Immature natural killer cell (primary cell): ENCODE data around the gene SORCS2. TPM values are rescaled to one million over a fixed set of nuclear protein-coding genes. Genes with fewer than 3 reads are reported as not detected.

Experiments
- DNase-seq, 3 donors: peaks; one replicate each; pipeline ENCODE4 v3.0.0; 2022; ENCODE audit warnings: mixed read lengths in 1 of 3
- H3K27ac Mint-ChIP-seq, 6 donors: one replicate each; pipeline ENCODE4 v1.8.0; 2020; ENCODE audit warnings: mixed read lengths in 6 of 6, mild to moderate bottlenecking in 5 of 6, inconsistent platforms in 4 of 6, moderate library complexity in 3 of 6
- H3K27me3 Mint-ChIP-seq, 3 donors: one replicate each; pipeline ENCODE4 v1.8.0; 2020 to 2021; ENCODE audit warnings: low read depth in 3 of 3, mild to moderate bottlenecking in 3 of 3, mixed read lengths in 3 of 3, moderate library complexity in 3 of 3, inconsistent platforms in 1 of 3
- H3K36me3 Mint-ChIP-seq, 3 donors: one replicate each; pipeline ENCODE4 v1.8.0; 2020; ENCODE audit warnings: mixed read lengths in 3 of 3, inconsistent platforms in 2 of 3, mild to moderate bottlenecking in 2 of 3
- H3K4me1 Mint-ChIP-seq, 2 donors: one replicate each; pipeline ENCODE4 v1.8.0; 2020; ENCODE audit warnings: inconsistent platforms in 2 of 2, mild to moderate bottlenecking in 2 of 2, mixed read lengths in 2 of 2, moderate library complexity in 1 of 2
- H3K4me3 Mint-ChIP-seq, 5 donors: one replicate each; pipeline ENCODE4 v1.8.0; 2020; ENCODE audit warnings: mild to moderate bottlenecking in 5 of 5, mixed read lengths in 5 of 5, inconsistent platforms in 3 of 5, moderate library complexity in 3 of 5
- H3K9me3 Mint-ChIP-seq, 6 donors: one replicate each; pipeline ENCODE4 v1.8.0; 2020; ENCODE audit warnings: mild to moderate bottlenecking in 6 of 6, mixed read lengths in 6 of 6, inconsistent platforms in 4 of 6, moderate library complexity in 3 of 6
- polyA plus RNA-seq, 3 donors: library from polyadenylated mRNA; unstranded; fragments of 300-500 nt; fragmentation: Illumina TruSeq; gene quantifications; one replicate each; pipeline ENCODE4 v1.2.3, GENCODE V29; 2021

SORCS2 gene
- polyA plus RNA-seq, 3 donors from 2014 or later = 0.04 to 0.16 TPM; not detected in 1

GRCh38 chr4:7367406-7367805 is 175.1 kb downstream of the SORCS2 start:
- Mint-ChIP-seq H3K36me3 (no peaks in the 10 kb centered on the region), H3K4me1 (peaks cover 4 to 5% of the 10 kb centered on the region in 2 donors), H3K4me3 (no peak overlapping the region), H3K27ac (no peak overlapping the region), H3K27me3 (peaks cover 6 to 8% (median 7%) of the 10 kb centered on the region in 3 donors), H3K9me3 (peaks cover 0 to 2% (median 0%) of the 10 kb centered on the region in 6 donors)
- DNase-seq = no peak

GRCh38 chr4:7367864-7368277 is 175.5 kb downstream of the SORCS2 start:
- peaks cover 4 to 5% of the 10 kb centered on the region in 2 donors for H3K4me1 Mint-ChIP-seq

GRCh38 chr4:7368296-7368695 is 176.0 kb downstream of the SORCS2 start:
- Mint-ChIP-seq H3K27ac (no peak overlapping the region), H3K4me3 (no peak overlapping the region), H3K4me1 (peaks cover 4 to 5% of the 10 kb centered on the region in 2 donors), H3K27me3 (peaks cover 6 to 11% (median 7%) of the 10 kb centered on the region in 3 donors), H3K9me3 (peaks cover 0 to 2% (median 0%) of the 10 kb centered on the region in 6 donors), H3K36me3 (no peaks in the 10 kb centered on the region)
- no peak for DNase-seq

More at GRCh38 chr4:7367864-7368277, 175.5 kb downstream of the SORCS2 start:
- Mint-ChIP-seq H3K27me3 (peaks cover 6 to 10% (median 7%) of the 10 kb centered on the region in 3 donors), H3K4me3 (no peak overlapping the region), H3K27ac (no peak overlapping the region), H3K9me3 (peaks cover 0 to 2% (median 0%) of the 10 kb centered on the region in 6 donors), H3K36me3 (no peaks in the 10 kb centered on the region)
- DNase-seq = no peak

- Mint-ChIP-seq H3K4me1 (peaks cover 4 to 5% of the 10 kb centered on the region in 2 donors), H3K27ac (no peak overlapping the region), H3K4me3 (no peak overlapping the region), H3K9me3 (no peaks in the 10 kb centered on the region), H3K27me3 (peaks cover 6 to 11% (median 7%) of the 10 kb centered on the region in 3 donors), H3K36me3 (no peaks in the 10 kb centered on the region)
- no peak for DNase-seq
These were observed 177.2 kb downstream of the SORCS2 start for GRCh38 chr4:7369511-7369910.

GRCh38 chr4:7370038-7370437 is 177.7 kb downstream of the SORCS2 start:
- H3K4me3 Mint-ChIP-seq = no peak overlapping the region
- no peak for DNase-seq
- H3K4me1 Mint-ChIP-seq = peaks cover 4 to 5% of the 10 kb centered on the region in 2 donors
- H3K27ac Mint-ChIP-seq = no peak overlapping the region
- H3K27me3 Mint-ChIP-seq = peaks cover 6 to 11% (median 6%) of the 10 kb centered on the region in 3 donors
- no peaks in the 10 kb centered on the region for H3K9me3 Mint-ChIP-seq
- H3K36me3 Mint-ChIP-seq = no peaks in the 10 kb centered on the region

GRCh38 chr4:7371210-7371941 is 179.0 kb downstream of the SORCS2 start:
- no peak overlapping the region for H3K4me3 Mint-ChIP-seq
- no peaks in the 10 kb centered on the region for H3K36me3 Mint-ChIP-seq
- peaks cover 4 to 11% (median 4%) of the 10 kb centered on the region in 3 donors for H3K27me3 Mint-ChIP-seq
- peaks cover 4 to 5% of the 10 kb centered on the region in 2 donors for H3K4me1 Mint-ChIP-seq
- no peak for DNase-seq
- no peaks in the 10 kb centered on the region for H3K9me3 Mint-ChIP-seq
- no peak overlapping the region for H3K27ac Mint-ChIP-seq

GRCh38 chr4:7372673-7373072 is 180.3 kb downstream of the SORCS2 start:
- no peak for DNase-seq
- H3K4me1 Mint-ChIP-seq = peaks cover 9% of the 10 kb centered on the region in 2 donors
- no peaks in the 10 kb centered on the region for H3K36me3 Mint-ChIP-seq
- H3K4me3 Mint-ChIP-seq = no peak overlapping the region
- no peak overlapping the region for H3K27ac Mint-ChIP-seq
- no peaks in the 10 kb centered on the region for H3K9me3 Mint-ChIP-seq
- H3K27me3 Mint-ChIP-seq = peaks cover 1 to 9% (median 3%) of the 10 kb centered on the region in 3 donors

GRCh38 chr4:7374571-7374970 is 182.2 kb downstream of the SORCS2 start:
- peaks cover 7 to 12% (median 11%) of the 10 kb centered on the region in 3 donors for H3K27me3 Mint-ChIP-seq
- H3K36me3 Mint-ChIP-seq = no peaks in the 10 kb centered on the region
- peaks cover 12 to 13% of the 10 kb centered on the region in 2 donors for H3K4me1 Mint-ChIP-seq
- H3K9me3 Mint-ChIP-seq = no peaks in the 10 kb centered on the region
- H3K27ac Mint-ChIP-seq = no peak overlapping the region
- no peak for DNase-seq
- no peak overlapping the region for H3K4me3 Mint-ChIP-seq

GRCh38 chr4:7375427-7375826 is 183.1 kb downstream of the SORCS2 start:
- no peak for DNase-seq
- Mint-ChIP-seq H3K4me3 (no peak overlapping the region), H3K9me3 (no peaks in the 10 kb centered on the region), H3K36me3 (no peaks in the 10 kb centered on the region), H3K27me3 (peaks cover 7 to 13% (median 12%) of the 10 kb centered on the region in 3 donors), H3K27ac (no peak overlapping the region), H3K4me1 (peaks cover 12 to 13% of the 10 kb centered on the region in 2 donors)

GRCh38 chr4:7377223-7377865 is 185.0 kb downstream of the SORCS2 start:
- H3K27me3 Mint-ChIP-seq = peaks cover 12 to 21% (median 12%) of the 10 kb centered on the region in 3 donors
- peak overlapping the region in 1 of 6 donors; percentile 11 for H3K27ac Mint-ChIP-seq
- H3K4me1 Mint-ChIP-seq = peaks cover 12 to 13% of the 10 kb centered on the region in 2 donors
- DNase-seq = no peak
- H3K4me3 Mint-ChIP-seq = peak overlapping the region in 3 of 5 donors; percentile 0 to 41 (median 6)
- no peaks in the 10 kb centered on the region for H3K9me3 Mint-ChIP-seq
- H3K36me3 Mint-ChIP-seq = no peaks in the 10 kb centered on the region

- no peak overlapping the region for H3K27ac Mint-ChIP-seq
- H3K4me3 Mint-ChIP-seq = no peak overlapping the region
- peaks cover 12 to 17% (median 12%) of the 10 kb centered on the region in 3 donors for H3K27me3 Mint-ChIP-seq
- no peak for DNase-seq
- peaks cover 12 to 13% of the 10 kb centered on the region in 2 donors for H3K4me1 Mint-ChIP-seq
- H3K36me3 Mint-ChIP-seq = no peaks in the 10 kb centered on the region
- H3K9me3 Mint-ChIP-seq = no peaks in the 10 kb centered on the region
These were observed 186.8 kb downstream of the SORCS2 start for GRCh38 chr4:7379186-7379585.

GRCh38 chr4:7379719-7380118 is 187.4 kb downstream of the SORCS2 start:
- no peak for DNase-seq
- Mint-ChIP-seq H3K27ac (no peak overlapping the region), H3K9me3 (no peaks in the 10 kb centered on the region), H3K36me3 (no peaks in the 10 kb centered on the region), H3K4me1 (peaks cover 12 to 13% of the 10 kb centered on the region in 2 donors), H3K4me3 (no peak overlapping the region), H3K27me3 (peaks cover 12 to 17% (median 13%) of the 10 kb centered on the region in 3 donors)

GRCh38 chr4:7381221-7381889 is 189.0 kb downstream of the SORCS2 start:
- H3K36me3 Mint-ChIP-seq = no peaks in the 10 kb centered on the region
- no peaks in the 10 kb centered on the region for H3K9me3 Mint-ChIP-seq
- peaks cover 12 to 13% of the 10 kb centered on the region in 2 donors for H3K4me1 Mint-ChIP-seq
- H3K27me3 Mint-ChIP-seq = peaks cover 12 to 17% (median 14%) of the 10 kb centered on the region in 3 donors
- DNase-seq = no peak
- no peak overlapping the region for H3K4me3 Mint-ChIP-seq
- H3K27ac Mint-ChIP-seq = peak overlapping the region in 1 of 6 donors; percentile 27
